ENCODE data around the gene FLNA.

DNA sequence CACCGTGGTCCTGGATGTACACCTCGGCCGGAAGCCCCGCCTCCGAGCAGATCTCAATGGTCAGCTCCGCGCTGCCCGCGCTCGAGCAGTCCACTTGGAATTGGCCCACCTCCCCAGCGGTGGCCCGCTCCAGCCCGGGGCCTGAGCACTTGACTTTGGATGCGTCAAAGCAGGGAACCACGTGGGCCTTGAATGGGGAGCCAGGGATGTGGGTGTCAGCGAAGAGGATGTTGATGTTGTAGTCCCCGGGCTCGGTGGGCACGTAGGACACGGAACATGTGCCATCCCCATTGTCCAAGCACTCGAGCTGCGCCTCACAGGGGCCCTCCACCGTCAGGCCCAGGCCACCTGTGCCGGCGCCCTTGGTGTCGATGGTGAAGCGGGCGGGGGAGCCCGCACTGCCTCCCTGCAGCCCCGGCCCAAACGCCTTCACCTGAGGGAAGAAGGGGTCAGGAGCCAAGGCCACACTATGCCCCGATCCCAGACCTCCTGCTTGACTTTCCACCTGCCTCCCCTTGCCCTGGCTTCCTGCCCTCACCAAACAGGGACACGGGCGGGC lies 14.2 kb downstream of the FLNA start:
- TF ChIP-seq GABPA (IDR thresholded peaks at IDR 0.05; ENCODE audit: low read depth), result no peak
- TF ChIP-seq, protein P1, sequence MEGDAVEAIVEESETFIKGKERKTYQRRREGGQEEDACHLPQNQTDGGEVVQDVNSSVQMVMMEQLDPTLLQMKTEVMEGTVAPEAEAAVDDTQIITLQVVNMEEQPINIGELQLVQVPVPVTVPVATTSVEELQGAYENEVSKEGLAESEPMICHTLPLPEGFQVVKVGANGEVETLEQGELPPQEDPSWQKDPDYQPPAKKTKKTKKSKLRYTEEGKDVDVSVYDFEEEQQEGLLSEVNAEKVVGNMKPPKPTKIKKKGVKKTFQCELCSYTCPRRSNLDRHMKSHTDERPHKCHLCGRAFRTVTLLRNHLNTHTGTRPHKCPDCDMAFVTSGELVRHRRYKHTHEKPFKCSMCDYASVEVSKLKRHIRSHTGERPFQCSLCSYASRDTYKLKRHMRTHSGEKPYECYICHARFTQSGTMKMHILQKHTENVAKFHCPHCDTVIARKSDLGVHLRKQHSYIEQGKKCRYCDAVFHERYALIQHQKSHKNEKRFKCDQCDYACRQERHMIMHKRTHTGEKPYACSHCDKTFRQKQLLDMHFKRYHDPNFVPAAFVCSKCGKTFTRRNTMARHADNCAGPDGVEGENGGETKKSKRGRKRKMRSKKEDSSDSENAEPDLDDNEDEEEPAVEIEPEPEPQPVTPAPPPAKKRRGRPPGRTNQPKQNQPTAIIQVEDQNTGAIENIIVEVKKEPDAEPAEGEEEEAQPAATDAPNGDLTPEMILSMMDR (IDR thresholded peaks at IDR 0.05; ENCODE audit: insufficient read depth, low read length), result no peak

All from HL-60 (cell line).